GM12878 (cell line): ENCODE data around the gene LIG4.

ENCODE experiments used
- CHD2 ChIP-seq: IDR thresholded peaks from 2 replicates; pipeline ENCODE4 v1.6.1; 2011; ENCODE audit warnings: low read depth, low read length, improper control_type of control experiment, borderline replicate concordance
- CREM ChIP-seq: IDR thresholded peaks from 2 replicates; pipeline ENCODE4 v1.6.1; 2014; ENCODE audit warnings: antibody characterized with exemption, low read depth
- HCFC1 ChIP-seq: fragments of 150-350 bp; IDR thresholded peaks from 2 replicates; pipeline ENCODE4 v1.6.1; 2014; ENCODE audit warnings: low read length
- PML ChIP-seq: IDR thresholded peaks from 2 replicates; pipeline ENCODE4 v1.6.1; 2012; ENCODE audit warnings: low read length, inconsistent platforms
- POLR2AphosphoS5 ChIP-seq: IDR thresholded peaks from 2 replicates; pipeline ENCODE4 v1.6.1; 2011; ENCODE audit warnings: mild to moderate bottlenecking, low read length, inconsistent platforms
- SUZ12 ChIP-seq: fragments of 200-600 bp; sonication (generic); IDR thresholded peaks from one replicate; pipeline ENCODE4 v1.6.1; 2018; ENCODE audit warnings: antibody characterized with exemption, mild to moderate bottlenecking; ENCODE audit not compliant: unreplicated experiment
- TAF1 ChIP-seq: IDR thresholded peaks from 2 replicates; pipeline ENCODE4 v1.6.1; 2011; ENCODE audit warnings: mild to moderate bottlenecking, low read depth, low read length, borderline replicate concordance
- TCF7 ChIP-seq: IDR thresholded peaks from 2 replicates; pipeline ENCODE4 v1.6.1; 2014; ENCODE audit warnings: antibody characterized with exemption, borderline replicate concordance
- ZNF24 ChIP-seq: fragments of 450-650 bp; IDR thresholded peaks from 2 replicates; pipeline ENCODE4 v1.6.1; 2017; ENCODE audit warnings: antibody characterized with exemption, mild to moderate bottlenecking

DNA sequence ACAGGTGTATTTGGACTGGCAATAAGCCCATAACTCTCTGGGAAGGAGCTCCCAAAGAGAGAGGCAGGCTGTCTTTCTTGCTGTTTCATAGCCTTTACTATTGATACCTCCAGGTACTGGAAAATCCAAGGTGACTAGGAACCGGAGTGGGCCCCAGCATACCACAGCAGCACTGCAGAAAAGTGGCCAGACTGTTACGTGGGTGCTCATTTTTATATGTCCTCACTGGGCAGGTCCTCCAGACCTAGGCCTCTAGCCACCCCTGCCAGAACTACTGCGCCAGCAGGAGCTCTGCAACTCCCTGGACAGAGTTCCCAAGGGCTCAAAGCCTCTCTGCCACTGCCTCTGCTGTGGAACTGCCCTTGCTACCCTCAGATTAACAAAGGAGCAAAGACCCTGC lies 46.4 kb downstream of the LIG4 start:
- no peak for TF ChIP-seq SUZ12
- TF ChIP-seq POLR2AphosphoS5, result no peak
- TF ChIP-seq HCFC1, result no peak
- TF ChIP-seq PML, result no peak
- no peak for TF ChIP-seq TCF7
- no peak for TF ChIP-seq ZNF24
- no peak for TF ChIP-seq CREM
- TF ChIP-seq TAF1, result no peak
- no peak for TF ChIP-seq CHD2
